ENCODE data around the gene C12orf57. TPM values are rescaled to one million over a fixed set of nuclear protein-coding genes. Genes with fewer than 3 reads are reported as not detected.

C12orf57 gene
- total and polyA plus RNA-seq, 2 of the 13 experiments (the other 11 are each of a cell fraction or from before 2014, with no cell fraction given): 84.0 to 287 TPM

GRCh38 chr12:6961278-6961694 is 17.5 kb downstream of the C12orf57 start (continued):
- TF ChIP-seq ZBTB38 (CRISPR knock-in tag; IDR thresholded peaks at IDR 0.05): 0 out of 2 replicates have a peak, but pooled peaks have one; percentile 58

DNA sequence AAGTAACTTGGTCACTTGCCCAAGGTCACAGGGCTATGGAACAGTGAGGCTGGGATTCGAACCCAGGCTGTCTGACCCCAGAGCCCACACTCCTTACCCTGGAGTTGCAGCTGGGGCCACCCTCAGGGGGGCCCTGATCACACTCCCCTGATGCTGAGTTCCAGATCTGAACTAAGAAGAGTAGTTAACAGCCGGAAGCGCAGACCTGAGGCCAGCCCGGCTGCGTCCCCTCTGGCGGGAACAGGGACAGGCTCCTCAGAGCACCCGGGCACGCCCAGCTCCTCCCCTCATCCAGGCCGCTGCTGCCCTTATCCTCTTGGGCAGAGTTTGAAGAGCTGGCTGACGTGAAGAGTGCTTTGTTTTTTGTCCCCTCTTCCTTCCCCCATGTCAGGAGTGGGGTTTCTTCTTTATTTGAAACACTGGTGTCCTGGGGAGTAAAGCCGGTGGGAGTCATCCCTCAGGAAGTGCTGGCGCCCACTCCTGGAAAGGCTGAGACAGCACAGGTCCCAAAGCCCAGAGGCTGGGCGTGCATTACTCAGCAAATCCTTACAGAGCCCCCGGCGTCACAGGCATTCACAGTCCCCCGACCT is 18.0 kb downstream of the C12orf57 start:
- WGBS (ENCODE audit: low lambda C conversion rate): 0% methylated on average over 9 of the region's 16 CpGs
- CTCF ChIA-PET (ENCODE audit: low intra/inter-chr PET ratio, low total read pairs): interaction anchor here (1.3 to 1.7 kb wide), 3 partner anchors 15 to 93 kb away, joined by 3 to 11 read pairs (median 5); partner anchors contain the start of genes C12orf57 and RNU7-1
- peak; percentile 67 for TF ChIP-seq ZFX (CRISPR knock-in tag; IDR thresholded peaks at IDR 0.05; ENCODE audit: low read depth)
- TF ChIP-seq, protein P1, sequence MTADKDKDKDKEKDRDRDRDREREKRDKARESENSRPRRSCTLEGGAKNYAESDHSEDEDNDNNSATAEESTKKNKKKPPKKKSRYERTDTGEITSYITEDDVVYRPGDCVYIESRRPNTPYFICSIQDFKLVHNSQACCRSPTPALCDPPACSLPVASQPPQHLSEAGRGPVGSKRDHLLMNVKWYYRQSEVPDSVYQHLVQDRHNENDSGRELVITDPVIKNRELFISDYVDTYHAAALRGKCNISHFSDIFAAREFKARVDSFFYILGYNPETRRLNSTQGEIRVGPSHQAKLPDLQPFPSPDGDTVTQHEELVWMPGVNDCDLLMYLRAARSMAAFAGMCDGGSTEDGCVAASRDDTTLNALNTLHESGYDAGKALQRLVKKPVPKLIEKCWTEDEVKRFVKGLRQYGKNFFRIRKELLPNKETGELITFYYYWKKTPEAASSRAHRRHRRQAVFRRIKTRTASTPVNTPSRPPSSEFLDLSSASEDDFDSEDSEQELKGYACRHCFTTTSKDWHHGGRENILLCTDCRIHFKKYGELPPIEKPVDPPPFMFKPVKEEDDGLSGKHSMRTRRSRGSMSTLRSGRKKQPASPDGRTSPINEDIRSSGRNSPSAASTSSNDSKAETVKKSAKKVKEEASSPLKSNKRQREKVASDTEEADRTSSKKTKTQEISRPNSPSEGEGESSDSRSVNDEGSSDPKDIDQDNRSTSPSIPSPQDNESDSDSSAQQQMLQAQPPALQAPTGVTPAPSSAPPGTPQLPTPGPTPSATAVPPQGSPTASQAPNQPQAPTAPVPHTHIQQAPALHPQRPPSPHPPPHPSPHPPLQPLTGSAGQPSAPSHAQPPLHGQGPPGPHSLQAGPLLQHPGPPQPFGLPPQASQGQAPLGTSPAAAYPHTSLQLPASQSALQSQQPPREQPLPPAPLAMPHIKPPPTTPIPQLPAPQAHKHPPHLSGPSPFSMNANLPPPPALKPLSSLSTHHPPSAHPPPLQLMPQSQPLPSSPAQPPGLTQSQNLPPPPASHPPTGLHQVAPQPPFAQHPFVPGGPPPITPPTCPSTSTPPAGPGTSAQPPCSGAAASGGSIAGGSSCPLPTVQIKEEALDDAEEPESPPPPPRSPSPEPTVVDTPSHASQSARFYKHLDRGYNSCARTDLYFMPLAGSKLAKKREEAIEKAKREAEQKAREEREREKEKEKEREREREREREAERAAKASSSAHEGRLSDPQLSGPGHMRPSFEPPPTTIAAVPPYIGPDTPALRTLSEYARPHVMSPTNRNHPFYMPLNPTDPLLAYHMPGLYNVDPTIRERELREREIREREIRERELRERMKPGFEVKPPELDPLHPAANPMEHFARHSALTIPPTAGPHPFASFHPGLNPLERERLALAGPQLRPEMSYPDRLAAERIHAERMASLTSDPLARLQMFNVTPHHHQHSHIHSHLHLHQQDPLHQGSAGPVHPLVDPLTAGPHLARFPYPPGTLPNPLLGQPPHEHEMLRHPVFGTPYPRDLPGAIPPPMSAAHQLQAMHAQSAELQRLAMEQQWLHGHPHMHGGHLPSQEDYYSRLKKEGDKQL (CRISPR knock-in tag; IDR thresholded peaks at IDR 0.05; ENCODE audit: low read depth): no peak
- no peak for TF ChIP-seq BATF2 (CRISPR knock-in tag; IDR thresholded peaks at IDR 0.05)
- peak; percentile 83 to 92 for TF ChIP-seq MAFK (conservative IDR thresholded peaks at IDR 0.05 in 1 of 2, IDR thresholded peaks at IDR 0.05 in 1 of 2; ENCODE audit: low read length in 2 of 2)
- no peak for TF ChIP-seq TP53 (CRISPR knock-in tag; conservative IDR thresholded peaks at IDR 0.05)
- peak; percentile 40; the same call in 1 of the 3 replicates for TF ChIP-seq MXI1 (IDR thresholded peaks at IDR 0.05; ENCODE audit: borderline replicate concordance, low read depth, low read length)
- TF ChIP-seq NR2F1 (CRISPR knock-in tag; IDR thresholded peaks at IDR 0.05): no peak
- TF ChIP-seq CCDC6 (CRISPR knock-in tag; IDR thresholded peaks at IDR 0.05): no peak
- no peak for TF ChIP-seq ZNF614 (CRISPR knock-in tag; IDR thresholded peaks at IDR 0.05; ENCODE audit: borderline replicate concordance)
- TF ChIP-seq CHD2 (IDR thresholded peaks at IDR 0.05; ENCODE audit: low read depth, low read length): no peak
- TF ChIP-seq, protein P2, sequence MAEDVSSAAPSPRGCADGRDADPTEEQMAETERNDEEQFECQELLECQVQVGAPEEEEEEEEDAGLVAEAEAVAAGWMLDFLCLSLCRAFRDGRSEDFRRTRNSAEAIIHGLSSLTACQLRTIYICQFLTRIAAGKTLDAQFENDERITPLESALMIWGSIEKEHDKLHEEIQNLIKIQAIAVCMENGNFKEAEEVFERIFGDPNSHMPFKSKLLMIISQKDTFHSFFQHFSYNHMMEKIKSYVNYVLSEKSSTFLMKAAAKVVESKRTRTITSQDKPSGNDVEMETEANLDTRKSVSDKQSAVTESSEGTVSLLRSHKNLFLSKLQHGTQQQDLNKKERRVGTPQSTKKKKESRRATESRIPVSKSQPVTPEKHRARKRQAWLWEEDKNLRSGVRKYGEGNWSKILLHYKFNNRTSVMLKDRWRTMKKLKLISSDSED (CRISPR knock-in tag; IDR thresholded peaks at IDR 0.05): no peak

More for the DNA sequence above, 18.0 kb downstream of the C12orf57 start:
- FAIRE-seq (peak; percentile 64), DNase-seq (ENCODE audit: low spot score) (peak; percentile 81), ATAC-seq (peak; percentile 85)
- in situ Hi-C loops (cut with HindIII; ENCODE audit: extremely low pct_ligation_motif_present, low pct_unique_long_range_greater_than_20kb): no loop called here
- POLR2A ChIA-PET: interaction anchor here (0.7 to 8.0 kb wide), 12 partner anchors 16 to 146 kb away, joined by 3 to 180 read pairs (median 4); partner anchors contain the start of genes C12orf57, LPCAT3, RNU7-1 and SPSB2
- Histone ChIP-seq H3K4me1 (ENCODE audit: insufficient read depth, low read length) (peaks cover 39% of the 10 kb centered on the region), H3K79me2 (ENCODE audit: insufficient read depth, low read length) (no peaks in the 10 kb centered on the region), H3K4me3 (replicated peaks in 1 of 3; ENCODE audit: insufficient read depth in 1 of 3, low read depth in 2 of 3, low read length in 3 of 3) (peak overlapping the region; percentile 41 to 74 (median 54); a peak in 5 of 6 replicates), H3K9ac (ENCODE audit: insufficient read depth, low read depth, low read length) (peak overlapping the region; percentile 77), H4K20me1 (ENCODE audit: insufficient read depth, low read length) (no peaks in the 10 kb centered on the region), H3K27me3 (ENCODE audit: control insufficient read depth in 1 of 2, insufficient read depth in 2 of 2, low read length in 2 of 2) (no peaks in the 10 kb centered on the region), H2AFZ (ENCODE audit: low read length) (peak overlapping the region; percentile 94), H3K9me3 (ENCODE audit: low read length) (no peaks in the 10 kb centered on the region), H3K36me3 (replicated peaks in 1 of 2; ENCODE audit: control insufficient read depth in 1 of 2, insufficient read depth in 2 of 2, low read length in 2 of 2) (peaks cover 8 to 16% of the 10 kb centered on the region in 2 experiments), H3K27ac (ENCODE audit: extremely low read length, insufficient read depth, low read length) (peak overlapping the region; percentile 76), H3K4me2 (ENCODE audit: low read depth, low read length) (peak overlapping the region; percentile 94)
- no TSS peak for BruUV-seq (replicated peaks)
- intact Hi-C loops (cut with micrococcal nuclease; ENCODE audit: unreplicated experiment): loop anchor here (1.0 kb wide), 1 partner anchor 15 kb away; no protein-coding TSS in a partner anchor
